GM21723 (cell line): ENCODE results near the gene SEMA5A.
"Not testable (repeated sequence)": the region's sequence is repeated elsewhere in the genome, so short reads cannot be mapped to it uniquely, and the experiment has no call there.

ENCODE experiments used
- ATAC-seq: cut with Tn5 transposase; IDR thresholded peaks from one replicate; pipeline ENCODE4 v1.9.1; 2021; ENCODE audit warnings: mild to moderate bottlenecking, moderate library complexity; ENCODE audit not compliant: unreplicated experiment

The SEMA5A gene

GRCh38 chr5:9401786-9402472, 143.9 kb downstream of the SEMA5A start:
- ATAC-seq, result no peak

DNA sequence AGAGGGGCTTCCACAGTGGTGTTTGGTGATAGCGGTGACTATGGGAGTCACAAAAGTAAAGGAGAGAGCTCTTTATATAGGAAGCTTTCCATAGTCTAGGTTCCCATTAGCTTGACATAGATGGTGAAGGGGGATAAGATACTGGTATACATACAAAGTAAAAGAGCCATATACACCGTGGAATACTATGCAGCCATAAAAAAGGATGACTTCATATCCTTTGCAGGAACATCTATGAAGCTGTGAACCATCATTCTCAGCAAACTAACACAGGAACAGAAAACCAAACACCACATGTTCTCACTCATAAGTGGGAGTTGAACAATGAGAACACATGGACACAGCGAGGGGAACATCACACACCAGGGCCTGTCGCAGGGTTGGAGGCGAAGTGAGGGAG, 146.1 kb downstream of the SEMA5A start:
- ATAC-seq, result not testable (repeated sequence)

DNA sequence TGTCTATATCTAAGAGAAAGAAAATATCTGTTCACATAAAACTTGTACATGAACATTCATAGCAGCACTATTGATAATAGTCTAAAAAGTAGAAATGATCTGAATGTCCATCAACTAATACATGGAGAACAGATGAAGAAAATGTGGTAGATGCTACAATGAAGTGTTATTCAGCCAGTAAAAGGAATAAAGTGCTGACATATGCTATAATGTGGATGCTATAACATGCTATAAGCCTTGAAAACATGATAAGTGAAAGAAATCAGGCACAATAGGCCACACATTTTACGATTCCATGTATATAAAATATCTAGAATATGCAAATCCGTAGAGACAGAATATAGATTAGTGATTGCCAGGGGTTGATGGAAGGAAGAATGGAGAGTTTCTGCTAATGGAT, 146.8 kb downstream of the SEMA5A start:
- ATAC-seq, result no peak

DNA sequence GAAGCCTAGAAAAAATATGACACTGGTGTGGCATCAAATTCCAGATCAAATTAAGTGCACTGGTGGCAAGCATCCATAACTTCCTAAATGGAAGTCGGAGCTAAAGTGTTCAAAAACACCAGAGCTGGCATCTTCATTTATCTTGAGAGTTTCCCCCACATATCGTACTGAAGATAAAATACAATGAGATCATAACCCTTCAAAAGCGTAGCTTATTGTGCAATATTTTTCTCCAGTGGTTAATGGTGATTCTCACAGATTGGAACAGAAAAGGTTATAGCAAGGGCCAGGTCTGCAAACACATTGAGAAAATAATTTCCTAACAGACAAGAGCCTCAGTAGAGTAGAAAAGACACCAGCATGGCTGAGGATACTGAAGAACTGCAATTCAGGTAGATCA, 147.6 kb downstream of the SEMA5A start:
- no peak for ATAC-seq

DNA sequence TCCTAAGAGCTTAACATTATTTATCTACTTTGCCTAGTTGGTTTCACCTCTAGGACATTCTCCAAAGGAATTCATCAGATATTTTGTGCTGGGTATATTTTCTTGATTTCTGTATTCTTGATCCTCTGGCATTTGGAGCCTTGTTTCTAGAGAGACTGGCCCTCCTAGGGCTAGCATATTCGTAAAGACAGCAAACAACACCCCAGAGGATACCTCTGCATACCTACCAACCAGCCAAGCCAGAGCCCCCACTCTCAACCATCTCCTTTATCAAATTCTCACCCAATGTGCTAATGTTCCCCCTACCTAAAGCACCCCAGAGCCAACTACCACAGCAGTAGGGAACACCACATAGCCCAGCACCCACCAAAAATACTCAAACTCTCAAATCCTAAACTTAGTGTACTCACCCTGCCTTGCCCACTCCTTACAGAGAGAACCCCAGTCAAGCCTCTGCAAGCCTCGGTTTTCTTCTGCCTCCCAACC, 149.5 kb downstream of the SEMA5A start:
- no peak for ATAC-seq

DNA sequence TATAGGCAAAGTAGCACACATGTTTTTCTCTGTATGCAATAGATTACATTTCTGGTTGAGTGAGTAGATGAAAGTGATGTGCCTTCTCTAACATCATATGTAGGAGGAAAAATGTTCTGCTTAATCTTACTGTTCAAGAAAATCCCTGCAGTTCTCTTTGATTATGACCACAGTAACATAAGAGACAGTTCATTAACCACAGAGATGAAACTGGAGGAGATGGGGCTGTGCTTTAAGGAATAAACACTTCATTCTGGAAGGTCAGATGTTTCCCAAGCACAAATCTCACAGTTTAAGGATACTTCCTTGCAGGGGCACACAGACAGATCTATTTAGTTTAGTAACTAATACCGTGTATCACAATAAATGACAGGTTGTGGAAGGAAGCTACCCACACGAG, 150.2 kb downstream of the SEMA5A start:
- ATAC-seq, result no peak

DNA sequence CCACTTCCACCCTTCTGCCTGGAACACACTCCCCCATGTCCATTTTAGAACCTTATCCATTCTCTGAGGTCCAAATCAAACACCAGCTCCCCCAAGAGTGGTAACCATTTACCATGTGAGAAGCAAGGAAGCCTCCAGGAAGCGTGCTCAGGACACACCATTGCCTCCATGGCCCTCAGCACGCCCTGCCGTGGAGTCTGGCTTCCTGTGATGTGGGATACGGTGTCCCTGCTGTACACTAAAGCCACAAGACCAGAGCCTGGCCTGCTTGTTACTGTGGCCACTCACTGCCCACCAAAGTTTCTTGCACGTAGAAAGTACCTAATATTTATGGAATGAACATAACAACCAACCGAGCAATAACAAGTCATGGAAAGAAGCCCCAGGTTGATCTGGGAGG, 151.7 kb downstream of the SEMA5A start:
- no peak for ATAC-seq

GRCh38 chr5:9392625-9393024, 153.2 kb downstream of the SEMA5A start:
- no peak for ATAC-seq

DNA sequence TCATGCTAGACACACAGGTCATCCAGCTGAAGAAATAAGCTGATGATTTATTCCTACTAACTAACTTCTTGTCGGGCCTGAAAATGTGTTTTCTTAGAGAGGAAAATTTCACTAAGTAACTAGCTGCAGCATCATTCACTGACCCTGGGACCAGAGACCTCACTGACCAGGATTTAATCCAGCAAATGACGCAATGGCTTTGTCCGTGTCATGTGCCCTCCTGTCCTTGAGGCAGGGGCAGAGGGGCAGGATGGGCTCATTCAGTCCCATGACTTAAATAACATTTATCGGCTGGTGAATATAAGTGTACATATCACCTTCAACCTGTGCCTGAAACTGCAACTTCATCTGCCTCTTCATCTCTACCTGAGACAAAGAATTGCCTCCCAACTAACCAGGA, 154.8 kb downstream of the SEMA5A start:
- no peak for ATAC-seq

GRCh38 chr5:9390113-9390512, 155.8 kb downstream of the SEMA5A start:
- ATAC-seq, result no peak

DNA sequence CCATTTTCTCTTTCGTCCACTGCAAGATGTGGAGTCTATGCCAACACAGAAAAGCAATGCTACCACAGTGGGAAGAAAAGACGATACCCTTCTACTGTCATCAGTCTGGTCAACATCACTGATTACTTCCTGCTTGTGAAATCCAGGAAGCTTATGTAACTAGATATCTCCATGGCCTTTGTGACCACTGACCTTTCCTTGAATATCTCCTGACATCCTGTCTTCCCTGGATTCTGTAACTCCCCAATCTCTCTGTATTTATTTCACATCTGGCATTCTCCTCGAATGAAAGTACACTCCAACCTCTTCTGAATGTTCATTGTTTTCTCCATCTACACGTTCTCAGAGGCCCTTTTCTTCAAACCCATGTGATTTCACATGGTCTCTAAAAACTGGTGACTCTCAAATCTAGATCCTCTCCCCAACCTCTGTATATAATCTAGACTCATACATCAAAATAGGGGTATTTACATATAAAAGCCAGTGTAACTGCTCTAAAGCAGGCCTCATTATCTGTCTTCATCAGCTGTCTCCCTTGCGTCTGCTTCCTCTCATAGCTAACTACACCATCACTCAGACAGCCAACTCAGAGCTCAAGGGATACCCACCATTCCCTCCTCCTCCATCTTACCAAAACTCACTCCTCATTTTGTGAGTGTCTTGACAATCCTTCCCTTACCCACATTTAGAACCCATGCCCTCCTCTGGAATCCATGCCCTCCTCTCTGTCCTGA, 156.8 kb downstream of the SEMA5A start:
- no peak for ATAC-seq

- no peak for ATAC-seq
Observed at GRCh38 chr5:9387879-9388278, 158.0 kb downstream of the SEMA5A start.

GRCh38 chr5:9386945-9387344, 158.9 kb downstream of the SEMA5A start:
- ATAC-seq, result no peak

DNA sequence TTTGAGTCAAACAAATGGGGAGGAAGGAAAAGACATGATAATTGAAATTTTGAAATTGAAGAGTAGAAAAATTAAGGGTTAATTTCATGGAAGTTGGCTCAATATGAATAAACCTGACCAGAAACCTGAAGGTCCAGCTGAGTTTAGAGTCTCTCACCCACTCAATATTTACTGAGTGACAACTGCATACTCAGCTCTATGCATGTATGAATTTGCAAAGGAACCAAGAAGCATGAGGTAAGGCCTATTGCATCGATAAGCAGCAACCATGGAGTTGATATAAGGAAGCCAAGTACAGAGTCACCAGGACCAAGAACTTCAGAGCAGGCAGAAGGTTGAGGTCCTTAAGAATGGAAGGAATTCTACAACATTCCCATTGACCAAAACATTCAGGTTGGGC, 163.4 kb downstream of the SEMA5A start:
- no peak for ATAC-seq

GRCh38 chr5:9381464-9381863, 164.4 kb downstream of the SEMA5A start:
- ATAC-seq, result peak; percentile 91

DNA sequence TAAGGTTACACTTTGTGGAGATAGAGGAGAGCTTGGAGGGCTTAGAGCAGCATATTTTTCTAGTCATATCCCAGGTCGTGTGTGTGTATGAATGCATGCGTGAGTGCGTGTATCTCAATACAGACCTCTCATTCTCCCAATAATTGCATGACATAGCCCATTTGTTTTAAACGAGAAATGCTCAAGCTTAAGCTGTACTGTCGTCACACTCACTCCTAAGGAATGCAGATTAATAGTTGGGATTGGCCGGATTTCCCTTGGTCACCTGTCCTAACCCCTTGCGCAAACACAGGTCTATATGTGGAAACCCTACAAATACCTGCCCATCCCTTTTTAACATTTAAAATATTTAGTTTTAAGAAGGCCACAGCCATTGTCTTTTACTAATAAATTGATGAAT, 165.8 kb downstream of the SEMA5A start:
- no peak for ATAC-seq

DNA sequence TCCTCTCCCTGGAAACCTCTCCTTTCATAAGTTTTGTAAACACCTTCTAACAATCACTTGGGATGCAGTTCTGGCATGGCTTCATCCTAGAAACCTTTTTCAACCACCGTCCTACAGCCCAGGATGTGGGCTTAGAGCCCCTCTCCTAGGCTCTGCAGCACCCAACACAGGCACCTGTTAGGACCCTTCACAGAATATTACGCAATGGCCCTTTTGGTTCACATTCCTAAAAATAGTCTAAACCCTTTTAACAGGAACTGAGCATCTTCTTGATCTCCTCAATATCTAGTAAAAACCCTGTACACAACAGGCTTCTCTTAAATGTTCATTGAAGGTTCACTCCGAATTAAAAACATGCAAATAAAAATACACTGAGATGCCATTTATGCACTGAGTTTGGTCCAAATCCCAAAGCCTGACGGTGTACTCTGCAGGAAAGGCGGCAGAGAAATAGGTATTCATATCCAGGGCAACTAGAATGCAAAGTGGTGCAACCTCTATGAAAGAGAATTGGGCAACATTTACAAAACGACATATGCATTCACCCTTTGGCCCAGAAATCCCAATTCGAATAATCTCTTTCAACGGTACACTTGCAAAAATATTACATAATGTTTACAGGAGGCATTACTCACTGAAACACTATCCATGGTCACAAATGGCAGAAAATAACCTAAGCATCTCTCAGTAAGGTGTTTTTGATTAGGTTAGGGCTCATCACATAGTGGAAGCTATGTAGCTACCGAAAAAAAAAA, 169.3 kb downstream of the SEMA5A start:
- no peak for ATAC-seq

GRCh38 chr5:9375756-9376155, 170.1 kb downstream of the SEMA5A start:
- ATAC-seq, result no peak

DNA sequence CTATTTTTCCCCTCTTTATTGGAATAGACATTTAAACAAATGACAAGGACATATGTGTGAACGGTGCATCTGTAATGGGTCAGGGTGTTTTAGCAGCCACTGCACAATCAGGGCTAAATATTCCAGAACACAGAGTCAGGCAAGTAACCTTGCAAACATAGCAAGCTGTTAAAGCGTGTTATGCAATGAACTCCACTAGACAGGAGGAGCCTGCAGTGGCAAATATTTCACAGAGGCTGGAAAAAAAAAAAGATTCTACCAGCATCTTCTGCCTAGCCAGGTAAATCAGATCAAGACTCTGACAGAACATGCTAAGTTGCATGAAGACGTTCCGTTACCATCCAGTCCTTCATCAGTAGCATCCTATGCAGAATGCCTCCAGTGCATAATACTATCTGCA, 171.8 kb downstream of the SEMA5A start:
- ATAC-seq, result no peak

DNA sequence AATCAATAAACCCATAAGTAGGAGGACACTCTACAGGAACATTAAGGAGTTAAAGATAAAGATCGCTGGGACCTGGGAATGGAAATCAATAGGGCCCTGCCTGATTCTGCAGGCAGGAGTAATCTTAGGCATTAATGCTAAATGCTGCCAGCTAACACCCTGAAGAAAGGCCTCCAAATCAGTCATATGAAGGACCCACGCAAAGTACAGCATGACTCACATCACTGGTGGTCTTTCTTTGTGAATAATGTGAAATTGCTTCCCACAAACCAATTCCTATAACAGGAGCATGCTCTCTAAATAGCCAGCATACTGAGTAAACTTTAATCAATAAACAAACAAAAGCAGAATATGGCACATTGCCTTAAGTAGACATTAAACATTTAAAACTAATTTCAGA, 172.3 kb downstream of the SEMA5A start:
- no peak for ATAC-seq

GRCh38 chr5:9370256-9370655, 175.6 kb downstream of the SEMA5A start:
- ATAC-seq, result no peak

GRCh38 chr5:9365512-9365911, 180.4 kb downstream of the SEMA5A start:
- ATAC-seq, result no peak
